WTC11 (cell line): Measurements from ENCODE around the gene DUOX1. TPM values are rescaled to one million over a fixed set of nuclear protein-coding genes. Genes with fewer than 3 reads are reported as not detected.

Source experiments
- ATF1 ChIP-seq: sonication (generic); formaldehyde crosslinking; IDR thresholded peaks from 2 replicates; pipeline ENCODE4 v1.8.1; 2023; ENCODE audit warnings: mild to moderate bottlenecking, moderate library complexity, missing genetic modification reagents
- ATF3 ChIP-seq: sonication (generic); formaldehyde crosslinking; conservative IDR thresholded peaks from 2 replicates; pipeline ENCODE4 v1.8.1; 2022; ENCODE audit warnings: mild to moderate bottlenecking, missing genetic modification reagents
- ATF6 ChIP-seq: sonication (generic); formaldehyde crosslinking; IDR thresholded peaks from 2 replicates; pipeline ENCODE4 v1.8.1; 2023; ENCODE audit warnings: mild to moderate bottlenecking, missing genetic modification reagents
- CDX4 ChIP-seq: fragments of 250-450 bp; sonication (Bioruptor Pico); IDR thresholded peaks from 2 replicates; pipeline ENCODE4 v1.9.0; 2021; ENCODE audit warnings: moderate library complexity, mild to moderate bottlenecking, inconsistent platforms, borderline replicate concordance
- CREM ChIP-seq: sonication (generic); formaldehyde crosslinking; IDR thresholded peaks from 2 replicates; pipeline ENCODE4 v1.8.1; 2022; ENCODE audit warnings: mild to moderate bottlenecking, missing genetic modification reagents, moderate library complexity
- E2F1 ChIP-seq: sonication (generic); formaldehyde crosslinking; IDR thresholded peaks from 2 replicates; pipeline ENCODE4 v1.8.0; 2022; ENCODE audit warnings: mild to moderate bottlenecking, missing genetic modification reagents
- E2F5 ChIP-seq: sonication (generic); formaldehyde crosslinking; IDR thresholded peaks from 2 replicates; pipeline ENCODE4 v1.8.1; 2022; ENCODE audit warnings: mild to moderate bottlenecking, moderate library complexity, missing genetic modification reagents
- FOXK1 ChIP-seq: sonication (generic); formaldehyde crosslinking; IDR thresholded peaks from 2 replicates; pipeline ENCODE4 v1.8.0; 2022; ENCODE audit warnings: mild to moderate bottlenecking, moderate library complexity, missing genetic modification reagents
- GABPB1 ChIP-seq: sonication (generic); formaldehyde crosslinking; IDR thresholded peaks from 2 replicates; pipeline ENCODE4 v1.8.1; 2023; ENCODE audit warnings: mild to moderate bottlenecking, missing genetic modification reagents
- GRHL2 ChIP-seq: fragments of 250-450 bp; sonication (Bioruptor Pico); IDR thresholded peaks from 2 replicates; pipeline ENCODE4 v1.8.0; 2022; ENCODE audit warnings: mild to moderate bottlenecking, moderate library complexity; ENCODE audit not compliant: insufficient replicate concordance, severe bottlenecking
- HMGA2 ChIP-seq: fragments of 250-450 bp; sonication (Bioruptor Pico); IDR thresholded peaks from 2 replicates; pipeline ENCODE4 v1.4.0; 2021; ENCODE audit warnings: mild to moderate bottlenecking, moderate library complexity
- KAT7 ChIP-seq: sonication (generic); formaldehyde crosslinking; IDR thresholded peaks from 2 replicates; pipeline ENCODE4 v1.8.1; 2023; ENCODE audit warnings: missing genetic modification reagents, mild to moderate bottlenecking, borderline replicate concordance
- MXD4 ChIP-seq: fragments of 250-450 bp; sonication (Bioruptor Pico); IDR thresholded peaks from 2 replicates; pipeline ENCODE4 v1.8.0; 2021; ENCODE audit warnings: mild to moderate bottlenecking, moderate library complexity, borderline replicate concordance
- MYBL2 ChIP-seq: sonication (generic); formaldehyde crosslinking; IDR thresholded peaks from 2 replicates; pipeline ENCODE4 v1.8.1; 2023; ENCODE audit warnings: mild to moderate bottlenecking, moderate library complexity, missing genetic modification reagents
- NFATC4 ChIP-seq: fragments of 250-450 bp; sonication (Bioruptor Pico); IDR thresholded peaks from 2 replicates; pipeline ENCODE4 v1.9.0; 2021; ENCODE audit warnings: mild to moderate bottlenecking
- NR1H2 ChIP-seq: sonication (generic); formaldehyde crosslinking; IDR thresholded peaks from 2 replicates; pipeline ENCODE4 v1.9.0; 2021; ENCODE audit warnings: mild to moderate bottlenecking, moderate library complexity, missing genetic modification reagents
- NR2C2 ChIP-seq: sonication (generic); formaldehyde crosslinking; IDR thresholded peaks from 2 replicates; pipeline ENCODE4 v1.8.0; 2022; ENCODE audit warnings: mild to moderate bottlenecking, missing genetic modification reagents
- PRRX2 ChIP-seq: fragments of 250-450 bp; sonication (Bioruptor Pico); IDR thresholded peaks from 2 replicates; pipeline ENCODE4 v1.8.0; 2021; ENCODE audit warnings: mild to moderate bottlenecking
- RORB ChIP-seq: fragments of 250-450 bp; sonication (Bioruptor Pico); IDR thresholded peaks from 2 replicates; pipeline ENCODE4 v1.9.0; 2021; ENCODE audit warnings: mild to moderate bottlenecking
- SMAD3 ChIP-seq: sonication (generic); formaldehyde crosslinking; IDR thresholded peaks from 2 replicates; pipeline ENCODE4 v1.8.0; 2022; ENCODE audit warnings: missing genetic modification reagents, mild to moderate bottlenecking, borderline replicate concordance
- SMAD4 ChIP-seq: sonication (generic); formaldehyde crosslinking; IDR thresholded peaks from 2 replicates; pipeline ENCODE4 v1.8.0; 2022; ENCODE audit warnings: mild to moderate bottlenecking, missing genetic modification reagents
- SP1 ChIP-seq: sonication (generic); formaldehyde crosslinking; conservative IDR thresholded peaks from 2 replicates; pipeline ENCODE4 v1.8.1; 2022; ENCODE audit warnings: missing genetic modification reagents
- ZNF121 ChIP-seq: sonication (generic); formaldehyde crosslinking; IDR thresholded peaks from 2 replicates; pipeline ENCODE4 v1.8.0; 2023; ENCODE audit warnings: missing genetic modification reagents
- ZNF138 ChIP-seq: sonication (generic); formaldehyde crosslinking; conservative IDR thresholded peaks from 2 replicates; pipeline ENCODE4 v1.8.1; 2022; ENCODE audit warnings: mild to moderate bottlenecking, moderate library complexity, missing genetic modification reagents
- ZNF232 ChIP-seq: sonication (generic); formaldehyde crosslinking; IDR thresholded peaks from 2 replicates; pipeline ENCODE4 v1.8.0; 2022; ENCODE audit warnings: mild to moderate bottlenecking, missing genetic modification reagents
- ZNF317 ChIP-seq: sonication (generic); formaldehyde crosslinking; IDR thresholded peaks from 2 replicates; pipeline ENCODE4 v1.8.1; 2023; ENCODE audit warnings: low read depth, mild to moderate bottlenecking, moderate library complexity, missing genetic modification reagents, borderline replicate concordance
- ZNF423 ChIP-seq: fragments of 250-450 bp; sonication (Bioruptor Pico); IDR thresholded peaks from 2 replicates; pipeline ENCODE4 v2.1.2; 2022; ENCODE audit warnings: mild to moderate bottlenecking, moderate library complexity
- ZNF425 ChIP-seq: fragments of 250-450 bp; sonication (Bioruptor Pico); conservative IDR thresholded peaks from 2 replicates; pipeline ENCODE4 v1.9.0; 2021; ENCODE audit warnings: mild to moderate bottlenecking
- ZNF512 ChIP-seq: sonication (generic); formaldehyde crosslinking; IDR thresholded peaks from 2 replicates; pipeline ENCODE4 v1.8.1; 2022; ENCODE audit warnings: missing genetic modification reagents, borderline replicate concordance
- ZNF671 ChIP-seq: fragments of 250-450 bp; sonication (Bioruptor Pico); IDR thresholded peaks from 2 replicates; pipeline ENCODE4 v1.8.0; 2021; ENCODE audit warnings: mild to moderate bottlenecking
- total RNA-seq: library from RNA; stranded (reverse); gene quantifications from 3 replicates; pipeline ENCODE4 v1.2.3, GENCODE V29; 2021

The DUOX1 gene
- total RNA-seq, 1 experiment from 2014 or later = 1.3 TPM

GRCh38 chr15:45200799-45201556 is 71.2 kb downstream of the DUOX1 start (continued):
- TF ChIP-seq E2F5 (CRISPR knock-in tag) = no peak
- no peak for TF ChIP-seq MXD4 (CRISPR knock-in tag)
- TF ChIP-seq CDX4 (CRISPR knock-in tag) = no peak
- no peak for TF ChIP-seq ZNF317 (CRISPR knock-in tag)
- TF ChIP-seq ATF6 (CRISPR knock-in tag) = no peak
- no peak for TF ChIP-seq KAT7 (CRISPR knock-in tag)
- no peak for TF ChIP-seq NR1H2 (CRISPR knock-in tag)
- no peak for TF ChIP-seq GRHL2 (CRISPR knock-in tag)
- TF ChIP-seq SP1 = 0 out of 2 replicates have a peak, but pooled peaks have one; percentile 20
- no peak for TF ChIP-seq NFATC4 (CRISPR knock-in tag)
- TF ChIP-seq MYBL2 (CRISPR knock-in tag) = no peak
- TF ChIP-seq NR2C2 (CRISPR knock-in tag) = no peak
- TF ChIP-seq CREM (CRISPR knock-in tag) = no peak
- no peak for TF ChIP-seq HMGA2 (CRISPR knock-in tag)
- TF ChIP-seq ZNF138 (CRISPR knock-in tag) = no peak
- no peak for TF ChIP-seq GABPB1 (CRISPR knock-in tag)
- TF ChIP-seq ZNF671 = no peak
- no peak for TF ChIP-seq ZNF121 (CRISPR knock-in tag)
- TF ChIP-seq RORB (CRISPR knock-in tag) = no peak
- TF ChIP-seq ZNF425 (CRISPR knock-in tag) = no peak
- TF ChIP-seq ATF3 (CRISPR knock-in tag) = no peak
- no peak for TF ChIP-seq FOXK1 (CRISPR knock-in tag)
- TF ChIP-seq ZNF512 (CRISPR knock-in tag) = no peak
- no peak for TF ChIP-seq E2F1 (CRISPR knock-in tag)
- TF ChIP-seq SMAD3 = no peak
- TF ChIP-seq ATF1 (CRISPR knock-in tag) = no peak
- no peak for TF ChIP-seq ZNF423 (CRISPR knock-in tag)
- TF ChIP-seq PRRX2 (CRISPR knock-in tag) = no peak
- TF ChIP-seq ZNF232 (CRISPR knock-in tag) = no peak
- TF ChIP-seq SMAD4 (CRISPR knock-in tag) = no peak
- TF ChIP-seq, all 79 proteins: peak for 7
